Fibroblast of peridontal ligament (primary cell): ENCODE data around the gene KLK12.

ENCODE experiments used
- DNase-seq: peaks from one replicate; pipeline ENCODE4 v3.0.0-alpha.2; 2010; ENCODE audit errors: extremely low read depth

KLK12 gene

DNA sequence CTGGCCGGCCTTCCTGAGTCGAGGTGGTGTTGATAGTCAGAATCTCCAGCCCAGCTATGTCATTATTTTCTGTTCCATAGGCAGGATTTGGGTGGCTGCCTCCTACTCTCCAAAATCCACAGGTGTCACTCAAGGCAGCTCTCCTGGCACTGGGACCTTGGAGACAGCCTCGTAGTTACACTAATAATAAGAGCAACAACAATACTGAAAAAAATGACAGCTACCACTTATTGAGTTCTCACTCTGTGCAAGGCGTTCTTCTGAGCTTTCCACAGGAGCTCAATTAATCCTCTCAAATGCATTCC lies 12.2 kb upstream of the KLK12 start:
- DNase-seq = no peak

DNA sequence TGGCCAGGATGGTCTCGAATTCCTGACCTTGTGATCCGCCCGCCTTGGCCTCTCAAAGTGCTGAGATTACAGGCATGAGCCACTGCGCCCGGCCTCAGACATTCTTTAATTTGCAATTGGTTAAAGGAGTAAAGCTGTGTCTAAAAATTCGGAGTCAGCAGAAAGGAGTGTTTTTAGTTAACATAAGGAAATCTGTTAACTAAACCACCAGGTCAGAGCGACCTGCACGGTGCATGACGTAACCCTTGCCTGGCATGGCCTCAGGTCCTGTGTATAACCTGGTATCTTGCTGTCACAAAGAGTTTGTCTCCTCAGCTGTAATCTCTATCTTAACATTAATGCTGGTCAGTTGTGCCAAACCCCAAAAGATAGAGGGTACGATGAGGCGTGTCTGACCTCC lies 9.5 kb upstream of the KLK12 start:
- no peak for DNase-seq

DNA sequence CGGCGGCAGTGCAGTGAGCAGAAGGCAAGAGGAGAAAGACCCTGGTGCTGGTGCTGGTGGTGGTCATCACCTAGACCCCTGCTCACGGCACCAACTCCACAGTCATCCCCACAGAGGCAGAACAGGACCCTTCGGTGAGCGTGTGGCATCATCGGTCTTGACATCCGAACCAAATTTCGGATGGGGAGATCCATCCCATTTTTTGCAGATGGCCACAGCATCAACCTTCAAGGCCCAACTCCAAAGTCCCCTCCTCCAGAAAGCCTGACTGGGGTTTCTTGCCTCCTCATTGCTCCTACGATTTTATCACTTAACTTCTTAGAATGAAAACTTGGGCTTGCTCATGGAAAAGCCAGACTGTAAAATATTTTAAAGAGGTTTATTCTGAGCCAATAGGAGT lies 8.7 kb upstream of the KLK12 start:
- DNase-seq = no peak

DNA sequence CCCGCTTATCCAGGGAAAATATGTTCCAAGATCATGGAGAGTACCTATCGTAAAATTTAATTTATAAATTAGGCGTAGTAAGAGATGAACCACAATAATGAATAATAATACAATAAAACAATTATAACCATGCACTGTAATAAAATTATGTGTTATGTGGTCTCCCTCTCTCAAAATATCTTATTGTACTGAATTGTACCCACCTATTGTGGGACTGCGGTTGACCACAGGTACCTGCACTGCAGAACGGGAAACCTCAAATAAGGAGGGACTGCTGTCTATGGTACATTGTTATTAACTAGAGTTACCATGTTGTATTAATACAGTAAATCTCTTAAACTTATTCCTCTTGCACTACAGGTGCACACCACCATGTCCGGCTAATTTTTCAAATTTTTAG lies 5.3 kb upstream of the KLK12 start:
- no peak for DNase-seq

DNA sequence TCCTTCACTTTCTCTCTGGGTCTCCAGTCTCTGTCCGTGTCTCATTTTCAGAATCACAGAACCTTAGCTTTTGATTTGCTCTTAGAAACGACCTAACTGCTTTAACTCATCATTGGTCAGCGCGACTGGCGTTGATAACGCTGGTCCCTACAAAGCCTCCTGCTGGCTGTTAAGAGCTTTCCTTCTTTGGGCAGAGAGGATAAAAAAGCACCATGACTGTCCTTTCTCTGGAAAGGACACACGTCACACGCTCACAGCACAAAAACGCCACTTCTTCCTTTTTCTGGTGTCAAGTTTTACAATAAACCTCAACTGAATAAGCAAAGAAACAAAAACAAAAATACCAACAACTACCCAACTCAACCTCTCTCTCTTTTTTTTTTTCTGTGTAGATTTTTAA lies 1.7 kb upstream of the KLK12 start:
- no peak for DNase-seq

DNA sequence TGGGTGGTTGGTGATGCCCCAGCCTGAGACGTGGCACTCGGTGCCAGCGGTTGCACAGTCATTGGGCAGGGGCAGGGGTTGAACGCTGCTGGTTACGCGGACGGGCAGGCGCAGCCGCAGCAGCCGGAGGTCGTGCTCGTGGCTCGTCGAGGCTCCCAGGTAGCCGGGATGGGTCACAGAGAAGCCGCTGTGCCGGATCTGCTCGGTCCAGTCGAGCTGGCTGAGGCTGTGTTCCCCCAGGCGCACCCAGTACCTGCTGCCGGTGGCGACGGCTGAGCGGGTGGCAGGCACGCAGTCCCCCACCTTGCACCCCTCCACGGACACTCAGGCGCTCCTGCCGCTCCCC lies 2.9 kb downstream of the KLK12 start:
- DNase-seq = no peak

DNA sequence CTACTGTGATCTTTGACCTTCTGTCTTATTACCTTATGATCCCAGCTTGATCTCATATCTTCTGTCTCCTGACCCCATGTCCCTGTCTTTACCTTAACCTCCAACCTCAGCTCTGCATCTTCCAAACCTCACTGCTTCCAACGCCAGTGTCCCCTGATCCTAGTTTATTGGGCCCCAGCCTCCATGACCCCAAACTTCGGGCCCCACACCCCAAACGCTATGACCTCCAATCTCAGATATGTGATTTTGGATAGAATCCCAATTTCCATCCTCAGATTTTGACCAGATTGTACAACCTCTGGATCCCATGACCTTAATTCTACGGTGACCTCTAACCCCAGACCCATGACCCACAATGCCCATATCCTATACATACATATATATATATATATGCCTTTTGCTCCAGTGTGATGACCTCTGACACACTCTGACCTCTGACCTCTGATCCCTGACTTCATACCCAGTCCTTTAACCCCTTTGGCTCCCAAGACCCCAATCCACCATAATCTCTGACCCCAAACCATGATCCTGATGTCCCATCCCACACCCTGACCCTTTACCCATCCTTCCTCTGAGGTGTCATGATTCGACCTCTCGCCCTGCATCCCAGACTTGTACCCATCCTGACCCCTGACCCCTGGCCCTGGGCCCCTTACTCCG lies 3.5 kb downstream of the KLK12 start:
- no peak for DNase-seq

DNA sequence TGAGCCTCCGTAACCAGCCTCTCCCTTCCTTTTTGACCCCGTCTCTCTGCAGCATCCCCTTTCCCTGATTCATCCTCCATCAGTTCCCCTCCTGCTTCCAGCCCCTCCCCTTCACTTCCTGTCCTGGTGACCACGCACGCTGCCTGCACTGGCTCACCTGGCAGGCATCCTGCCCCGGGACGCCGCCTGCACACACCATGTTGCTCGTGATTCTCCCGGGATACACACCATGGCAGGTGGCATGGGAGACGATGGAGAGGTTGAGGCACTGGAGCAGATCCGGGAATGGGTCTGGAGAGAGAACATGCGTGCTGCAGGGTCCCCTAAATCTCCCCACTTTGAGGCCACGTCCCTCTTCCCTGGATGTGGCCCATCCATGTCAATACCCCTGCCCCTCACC lies 4.2 kb downstream of the KLK12 start:
- DNase-seq = no peak

DNA sequence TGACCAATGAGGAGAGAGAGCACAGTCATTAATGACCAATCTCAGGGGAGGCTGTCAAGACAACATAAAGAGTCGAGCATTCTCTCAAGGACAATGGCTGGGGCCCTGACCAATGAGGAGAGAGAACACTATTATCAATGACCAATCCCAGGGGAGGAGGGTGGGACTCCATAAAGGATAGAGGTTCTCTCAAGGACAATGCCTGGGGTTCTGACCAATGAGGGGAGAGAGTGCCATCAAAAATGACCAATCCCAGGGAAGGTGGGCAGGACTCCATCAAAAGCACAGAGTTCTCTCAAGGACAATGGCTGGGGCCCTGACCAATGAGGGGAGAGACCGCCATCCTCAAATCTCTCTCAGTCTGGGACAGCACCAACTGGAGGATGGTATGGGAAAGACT lies 5.1 kb downstream of the KLK12 start:
- no peak for DNase-seq

DNA sequence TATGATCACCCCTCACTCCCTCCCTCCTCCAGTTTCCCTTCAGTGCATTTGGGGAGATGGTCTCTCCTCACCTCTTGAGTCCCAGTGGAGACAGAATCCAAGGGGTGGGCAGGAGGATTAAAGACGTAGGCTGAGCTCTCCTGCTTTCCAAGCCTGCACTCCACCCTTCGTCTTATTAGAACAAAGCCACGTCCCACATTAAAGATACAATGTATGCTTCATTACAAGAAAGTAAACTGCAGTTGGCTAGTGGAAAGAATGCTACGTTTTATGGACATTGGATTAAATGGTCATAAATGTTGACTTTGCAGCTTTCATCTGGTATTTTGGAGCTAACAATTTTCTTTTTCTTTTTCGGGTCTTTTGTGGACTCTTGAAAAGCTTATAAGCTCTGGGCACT lies 6.9 kb downstream of the KLK12 start:
- DNase-seq = no peak

DNA sequence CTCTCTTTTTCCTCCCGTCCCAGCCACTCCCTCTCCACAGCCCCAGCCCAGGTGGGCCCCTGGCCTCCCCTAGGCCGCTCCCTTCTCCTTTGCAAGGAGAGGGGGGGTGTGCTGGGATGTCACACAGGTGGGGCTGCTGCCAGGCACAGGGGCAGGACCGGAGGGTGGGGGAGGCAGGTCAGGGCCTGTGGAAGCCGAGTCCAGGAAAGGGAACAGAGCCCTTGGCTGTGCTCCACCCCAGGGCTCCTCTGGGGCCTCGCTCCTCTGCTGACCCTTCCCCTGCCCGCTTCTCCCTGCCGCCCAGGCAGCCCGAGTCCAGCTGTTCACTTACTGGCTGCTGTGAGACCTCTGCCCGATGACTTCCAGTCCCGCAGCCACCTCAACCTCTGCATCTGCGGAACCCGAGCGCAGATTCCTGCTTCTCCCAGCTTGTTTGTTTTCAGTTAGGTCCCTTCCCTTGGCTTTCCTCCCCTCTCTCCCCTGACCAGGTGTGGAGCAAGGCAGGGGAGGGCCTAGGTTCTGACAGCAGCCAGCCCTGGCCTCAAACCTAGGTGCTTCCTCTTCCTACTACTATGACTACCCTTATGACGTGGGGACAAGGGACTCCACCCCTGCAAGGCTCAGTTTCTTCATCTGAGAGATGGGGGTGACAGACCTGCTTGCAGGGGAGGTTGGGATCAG lies 7.5 kb downstream of the KLK12 start:
- no peak for DNase-seq

DNA sequence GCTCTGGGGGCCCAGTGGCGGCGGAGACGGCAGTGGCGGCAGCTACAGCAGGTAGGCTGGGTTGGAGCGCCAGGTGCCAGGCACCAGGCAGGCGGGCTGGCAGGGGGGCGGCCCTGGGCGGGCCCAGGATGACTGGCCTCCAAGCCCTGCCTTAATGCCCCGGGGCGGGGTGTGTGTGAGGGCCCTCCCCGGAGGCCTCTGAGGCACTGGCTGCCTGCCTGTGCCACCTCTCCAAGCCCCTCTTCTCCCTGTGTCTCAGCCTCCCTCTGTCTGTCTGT lies 8.3 kb downstream of the KLK12 start, which contains the start of gene KLK11:
Gene KLK11, minus strand, starts transcription at position 63 of the 278 bp plus-strand sequence. CDS start 985 bp downstream, outside the sequence.
- DNase-seq = no peak

DNA sequence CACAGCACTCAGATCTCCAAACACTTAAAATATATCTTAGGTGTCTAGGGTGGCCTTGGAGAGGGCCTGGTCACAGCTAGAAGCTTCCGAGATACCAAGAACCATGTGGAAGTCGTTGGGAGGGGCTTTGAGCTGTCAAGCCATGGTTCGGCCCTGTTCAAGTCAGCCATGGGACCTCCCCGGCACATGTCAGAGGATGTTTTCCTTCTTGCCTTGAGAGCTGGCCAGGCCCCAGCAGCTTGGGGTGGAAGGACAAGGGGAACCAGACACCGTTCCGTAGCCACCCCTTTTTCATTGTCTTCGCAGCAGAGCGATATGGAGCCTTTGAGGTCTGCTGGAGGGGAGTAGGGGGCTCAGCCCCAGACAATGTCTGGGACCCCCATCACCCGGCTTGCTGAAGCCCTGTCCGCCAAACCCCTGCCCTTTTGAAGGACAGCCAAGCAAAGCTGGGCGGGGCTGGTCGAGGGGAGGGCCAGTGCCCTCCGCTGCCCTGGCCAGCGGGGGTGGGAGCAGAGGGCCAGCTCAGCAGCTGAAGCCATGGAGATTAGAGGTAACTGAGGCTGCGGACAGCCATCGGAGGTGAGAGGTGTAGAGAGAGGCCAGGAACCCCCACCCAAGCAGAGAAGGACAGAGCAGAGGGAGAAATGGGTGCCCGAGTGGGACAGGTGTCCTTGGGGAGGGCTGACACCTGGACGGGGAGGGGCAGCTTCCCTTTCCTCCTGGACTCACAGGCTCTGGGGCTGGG lies 8.8 kb downstream of the KLK12 start:
- no peak for DNase-seq

DNA sequence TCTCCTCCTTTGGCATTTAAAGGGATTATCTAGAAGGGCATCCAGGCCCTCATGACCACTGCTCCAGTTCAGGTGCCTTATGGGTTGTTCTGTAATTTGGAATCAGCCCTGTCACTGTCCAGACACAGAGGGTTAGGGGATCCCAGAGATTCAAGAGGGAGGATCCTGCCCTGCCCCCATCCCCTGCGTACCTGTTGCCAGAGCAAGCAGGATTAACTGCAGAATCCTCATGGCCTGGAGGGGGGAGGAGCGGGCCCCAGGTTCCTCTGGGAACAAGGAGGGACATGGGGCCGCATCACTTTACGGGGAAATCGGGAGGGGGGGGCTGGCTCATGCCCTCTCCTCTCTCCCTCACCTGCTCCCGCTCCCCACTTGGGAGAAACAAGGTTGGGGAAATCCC lies 9.4 kb downstream of the KLK12 start:
- DNase-seq = no peak

DNA sequence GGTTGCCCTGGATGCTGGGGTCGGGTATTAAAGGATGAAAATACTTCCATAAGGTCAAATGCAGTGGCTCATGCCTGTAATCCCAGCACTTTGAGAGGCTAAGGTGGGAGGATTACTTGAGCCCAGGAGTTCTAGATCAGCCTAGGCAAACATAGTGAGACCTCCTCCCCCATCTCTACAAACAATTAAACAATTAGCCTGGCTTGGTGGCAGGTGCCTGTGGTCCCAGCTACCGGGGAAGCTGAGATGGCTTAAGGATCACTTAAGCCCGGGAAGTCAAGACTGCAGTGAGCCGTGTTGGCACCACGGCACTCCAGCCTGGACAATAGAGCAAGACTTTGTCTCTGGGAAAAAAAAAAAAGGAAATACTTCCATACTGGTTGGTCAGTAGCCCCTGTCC lies 9.9 kb downstream of the KLK12 start:
- no peak for DNase-seq

DNA sequence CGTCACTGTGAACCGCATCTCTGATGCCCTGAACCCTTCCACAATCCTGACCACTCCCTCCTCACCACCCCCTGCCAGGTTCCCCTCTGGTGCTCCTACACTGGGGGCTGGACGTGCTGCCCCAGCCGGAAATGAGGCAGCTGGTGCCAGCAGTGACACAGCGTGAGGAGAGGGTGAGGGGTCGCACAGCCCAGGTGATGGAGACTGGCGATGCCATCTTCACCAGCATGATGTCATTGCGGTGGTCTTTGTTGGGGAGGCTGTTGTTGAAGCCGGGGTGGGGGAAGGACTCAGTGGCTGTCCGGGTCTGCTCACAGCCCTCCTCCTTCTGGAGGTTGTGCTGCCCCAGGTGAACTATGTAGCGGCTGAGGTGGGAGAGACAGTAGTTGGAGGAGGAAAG lies 10.9 kb downstream of the KLK12 start:
- no peak for DNase-seq

DNA sequence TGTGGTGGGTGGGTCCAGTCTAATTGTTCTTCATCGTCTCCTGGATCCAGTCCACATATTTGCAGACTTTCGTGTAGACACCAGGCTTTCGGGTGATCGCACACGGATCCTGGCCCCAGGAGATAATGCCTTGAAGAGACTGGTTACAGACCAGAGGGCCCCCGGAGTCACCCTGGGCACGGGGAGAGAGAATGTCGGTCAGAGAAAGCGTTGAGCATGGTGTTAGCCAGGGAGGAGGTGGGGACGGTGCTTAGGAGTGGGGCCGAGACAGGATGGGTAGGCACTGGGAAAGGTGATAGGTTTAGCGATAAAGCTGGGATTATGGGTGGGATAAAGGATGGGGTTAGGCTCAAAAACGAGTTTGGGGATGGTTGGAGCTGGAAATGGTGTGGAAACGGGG lies 12.3 kb downstream of the KLK12 start:
- DNase-seq = no peak

DNA sequence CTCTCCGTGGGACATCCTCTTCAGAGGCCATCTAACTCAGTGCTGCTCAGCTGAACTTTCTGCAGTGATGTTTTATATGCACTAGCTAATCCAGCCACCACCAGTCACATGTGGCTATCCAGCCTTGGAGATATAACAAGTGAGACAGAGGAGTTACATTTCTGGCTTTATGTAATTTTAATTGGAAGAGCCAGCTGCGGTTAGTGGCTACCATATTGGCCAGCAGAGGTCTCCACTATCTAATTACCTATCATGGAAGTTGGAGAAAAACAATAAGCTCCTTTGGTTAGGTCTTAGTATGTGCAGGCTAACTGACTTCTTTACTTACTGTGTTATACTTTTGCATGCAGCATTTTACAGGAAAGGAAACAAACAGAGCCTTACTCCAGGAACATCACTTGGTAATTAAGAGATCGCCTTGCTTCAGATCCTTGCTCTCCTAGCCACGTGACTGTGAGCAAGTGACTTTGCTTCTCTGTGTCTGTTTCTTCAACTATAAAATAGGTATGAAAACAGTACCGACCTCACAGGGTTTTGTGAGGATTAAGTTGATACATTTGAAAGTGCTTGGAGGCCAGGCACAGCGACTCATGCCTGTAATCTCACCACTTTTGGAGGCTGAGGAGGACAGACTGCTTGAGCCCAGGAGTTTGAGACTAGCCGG lies 13.7 kb downstream of the KLK12 start:
- peak; percentile 47 for DNase-seq

DNA sequence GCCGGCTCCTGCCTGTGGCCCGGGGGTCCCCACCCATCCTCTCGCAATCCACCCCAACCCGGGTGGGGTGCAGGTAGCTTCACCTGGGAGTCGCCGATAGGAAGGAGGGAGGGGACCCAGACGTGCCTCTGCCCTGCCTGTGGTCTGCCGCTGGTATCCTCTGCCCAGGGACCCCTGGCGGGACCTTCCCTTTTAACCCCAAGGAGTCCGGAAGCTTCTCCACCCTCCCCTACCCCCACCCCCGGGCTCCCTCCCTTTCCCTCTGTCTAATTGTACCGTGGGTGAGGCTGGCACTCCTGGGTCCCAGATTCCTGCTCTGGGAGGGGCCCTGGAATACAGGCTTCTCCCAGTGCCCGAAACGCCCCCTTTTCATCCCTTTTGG lies 15.3 kb downstream of the KLK12 start, which contains the start of gene KLK10:
Gene KLK10, minus strand, starts transcription at position 166 of the 382 bp plus-strand sequence. CDS start 579 bp downstream, outside the sequence.
- no peak for DNase-seq

DNA sequence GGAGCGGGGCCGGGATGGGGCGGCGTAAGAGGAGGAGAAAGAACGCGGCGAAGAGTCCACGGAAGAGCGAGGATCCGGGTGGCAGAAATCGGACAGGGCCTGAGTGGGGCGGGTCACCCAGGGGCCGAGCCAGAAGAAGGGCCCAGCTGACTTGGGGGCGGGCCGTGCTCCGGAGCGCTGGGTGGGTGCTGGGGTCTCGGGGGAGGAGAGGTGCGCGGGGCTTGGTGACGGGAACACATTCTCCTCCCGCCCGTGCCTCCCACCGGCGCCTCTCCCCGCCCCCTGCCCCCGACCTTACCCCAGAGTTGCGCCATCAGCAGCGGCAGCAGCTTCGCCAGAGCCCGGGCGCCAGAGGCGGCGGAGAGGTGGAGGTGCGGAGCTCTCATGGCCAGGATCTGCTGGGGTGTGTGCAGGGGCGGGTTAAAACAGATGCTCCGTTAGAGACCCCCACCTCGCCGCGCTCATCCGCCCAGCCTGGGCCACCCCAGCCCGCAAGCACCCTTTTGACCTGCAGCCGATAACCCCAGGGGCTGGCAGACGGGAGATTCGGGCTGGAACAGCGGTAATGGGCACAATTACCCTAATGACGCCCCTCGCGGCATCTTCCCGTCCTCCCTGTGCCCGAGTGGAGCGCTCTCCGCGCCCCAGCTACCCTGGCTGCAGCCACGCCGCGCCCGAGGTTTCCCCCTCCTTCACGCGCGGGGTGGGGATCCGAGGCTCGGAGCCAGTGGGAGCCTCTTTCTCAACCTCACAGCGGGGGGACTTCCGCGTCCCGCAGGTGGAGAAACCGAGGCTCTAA lies 15.9 kb downstream of the KLK12 start:
- no peak for DNase-seq

DNA sequence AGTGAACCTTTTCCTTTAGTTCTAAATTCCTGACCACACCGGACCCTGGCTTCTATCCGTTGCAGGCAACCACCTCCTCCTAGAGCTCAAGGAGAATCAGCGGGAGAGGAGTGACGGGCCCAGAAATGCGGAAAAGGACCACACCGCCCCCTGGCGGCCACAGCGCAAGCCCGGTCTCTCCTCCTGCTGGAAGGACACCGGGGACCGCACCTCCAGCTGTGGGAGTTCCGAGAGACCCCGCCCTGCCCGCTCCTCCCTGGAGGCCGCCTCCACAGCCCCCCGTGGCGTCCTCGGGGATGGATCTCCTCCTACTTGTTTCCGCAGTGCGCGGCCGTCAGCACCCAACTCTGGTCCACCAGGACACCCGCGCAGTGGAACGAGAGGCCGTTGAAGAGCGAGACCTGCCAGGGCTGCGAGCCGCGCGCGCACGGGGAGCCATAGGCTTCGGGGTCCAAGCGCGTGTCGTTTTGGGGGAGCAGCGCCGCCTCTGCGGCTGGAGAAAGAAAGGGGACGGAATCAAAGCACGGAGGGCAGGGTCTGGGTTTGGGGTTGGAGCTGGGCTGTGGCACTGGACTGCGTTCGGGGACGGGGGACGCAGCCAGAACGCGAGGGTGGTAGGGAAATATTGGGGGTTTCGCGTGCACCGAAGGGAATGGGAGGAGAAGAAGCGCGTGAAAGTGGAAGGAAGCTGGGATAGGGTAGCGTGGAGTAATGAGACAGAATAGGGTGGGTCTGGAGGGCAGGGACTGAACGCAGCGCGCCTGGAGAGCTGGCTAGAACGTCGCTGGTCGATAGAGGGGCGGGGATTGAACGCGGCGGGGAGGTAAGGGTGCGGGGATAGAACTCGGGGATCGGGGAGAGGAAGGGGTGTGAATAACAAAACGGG lies 17.8 kb downstream of the KLK12 start:
- peak; percentile 4 for DNase-seq
